Measurements from ENCODE around the gene CASP3. TPM values are rescaled to one million over a fixed set of nuclear protein-coding genes. Genes with fewer than 3 reads are reported as not detected.

Gene CASP3
- total RNA-seq (26.4 and 28.2 TPM in 2 replicates), polyA plus RNA-seq (34.2 and 41.1 TPM in 2 replicates), polyA minus RNA-seq (ENCODE audit: low replicate concordance) (6.9 and 10.4 TPM in 2 replicates)
- polyA plus RNA-seq (2012), result 23.6 and 27.7 TPM in 2 replicates

DNA sequence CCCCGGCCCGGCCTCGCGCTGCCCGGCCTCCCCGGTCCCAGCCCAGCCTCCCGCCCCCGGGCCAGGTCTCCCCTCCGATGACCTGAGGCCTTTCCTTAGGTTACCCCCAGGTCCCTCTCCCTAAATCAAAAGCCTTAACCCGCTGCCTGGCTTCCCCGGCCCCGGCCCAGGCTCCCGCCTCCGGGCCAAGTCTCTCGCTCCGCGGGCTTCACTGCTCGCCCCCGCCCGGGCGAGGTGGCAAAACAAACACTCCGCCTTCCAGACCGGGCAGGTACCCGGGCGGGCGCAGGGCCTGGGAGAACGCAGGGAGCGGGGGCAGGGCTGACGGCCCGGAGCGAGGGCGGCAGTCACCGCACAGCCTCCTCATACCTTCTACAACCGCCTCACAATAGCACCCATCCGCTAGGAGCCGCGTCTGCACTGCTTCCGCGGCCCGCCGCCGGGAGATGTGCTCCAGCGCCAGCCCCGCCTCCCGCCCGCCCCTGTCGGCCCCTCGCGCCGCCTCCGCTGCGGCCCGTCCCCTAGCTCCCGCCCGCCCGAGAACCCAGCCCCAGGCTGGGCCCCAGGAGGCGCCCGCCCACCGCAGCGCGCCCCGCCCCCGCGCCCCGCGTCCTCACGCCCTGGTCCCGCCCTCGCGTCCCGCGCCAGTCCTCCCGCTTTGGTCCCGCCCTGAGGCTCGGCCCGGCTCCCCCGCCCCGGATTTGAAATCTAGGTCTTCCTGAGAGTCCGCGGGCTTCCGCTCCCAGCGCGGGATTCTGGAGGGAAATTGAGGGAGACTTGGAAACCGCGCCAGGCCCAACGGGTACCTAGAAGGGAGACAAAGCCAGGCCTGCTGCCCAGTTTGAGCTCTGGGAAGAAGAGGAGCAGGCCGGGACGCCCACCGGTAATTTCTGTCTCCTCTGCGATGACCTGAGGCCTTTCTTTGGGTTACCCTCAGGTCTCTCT, at the start of gene CASP3, which contains the start of gene PRIMPOL:
Gene CASP3 (minus strand): TSS at position 422 of the 945 bp plus-strand sequence. CDS start 10,994 bp downstream, outside the sequence.
Gene PRIMPOL (plus strand): TSS at position 713 of the 945 bp plus-strand sequence. CDS start 7,403 bp downstream, outside the sequence.
- H3K36me3 ChIP-seq (ENCODE audit: control insufficient read depth, insufficient read depth, low read length), result no peaks in the 10 kb centered on the region
- H3K4me3 ChIP-seq (replicated peaks in 1 of 4; ENCODE audit: control extremely low read depth in 1 of 4, insufficient read depth in 1 of 4, low read depth in 3 of 4, low read length in 4 of 4), result peak within 1 kb of the TSS; percentile 53 to 90 (median 82)
- peaks cover 46% of the 10 kb centered on the region for H3K79me2 ChIP-seq (ENCODE audit: control insufficient read depth, insufficient read depth, low read length)
- H4K20me1 ChIP-seq (ENCODE audit: control insufficient read depth, extremely low read depth, insufficient read depth, low read length), result no peaks in the 10 kb centered on the region
- peak within 1 kb of the TSS; percentile 84 for H3K27ac ChIP-seq (ENCODE audit: insufficient read depth, low read length)
- no peak for TF ChIP-seq EZH2 (IDR thresholded peaks at IDR 0.05; ENCODE audit: low read length, missing control alignments)
- TF ChIP-seq, protein P1, sequence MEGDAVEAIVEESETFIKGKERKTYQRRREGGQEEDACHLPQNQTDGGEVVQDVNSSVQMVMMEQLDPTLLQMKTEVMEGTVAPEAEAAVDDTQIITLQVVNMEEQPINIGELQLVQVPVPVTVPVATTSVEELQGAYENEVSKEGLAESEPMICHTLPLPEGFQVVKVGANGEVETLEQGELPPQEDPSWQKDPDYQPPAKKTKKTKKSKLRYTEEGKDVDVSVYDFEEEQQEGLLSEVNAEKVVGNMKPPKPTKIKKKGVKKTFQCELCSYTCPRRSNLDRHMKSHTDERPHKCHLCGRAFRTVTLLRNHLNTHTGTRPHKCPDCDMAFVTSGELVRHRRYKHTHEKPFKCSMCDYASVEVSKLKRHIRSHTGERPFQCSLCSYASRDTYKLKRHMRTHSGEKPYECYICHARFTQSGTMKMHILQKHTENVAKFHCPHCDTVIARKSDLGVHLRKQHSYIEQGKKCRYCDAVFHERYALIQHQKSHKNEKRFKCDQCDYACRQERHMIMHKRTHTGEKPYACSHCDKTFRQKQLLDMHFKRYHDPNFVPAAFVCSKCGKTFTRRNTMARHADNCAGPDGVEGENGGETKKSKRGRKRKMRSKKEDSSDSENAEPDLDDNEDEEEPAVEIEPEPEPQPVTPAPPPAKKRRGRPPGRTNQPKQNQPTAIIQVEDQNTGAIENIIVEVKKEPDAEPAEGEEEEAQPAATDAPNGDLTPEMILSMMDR (conservative IDR thresholded peaks at IDR 0.05 in 1 of 2, IDR thresholded peaks at IDR 0.05 in 1 of 2; ENCODE audit: low read depth in 1 of 2, low read length in 2 of 2), result peak in 1 of 2 donors; percentile 3
- peak within 1 kb of the TSS; percentile 69 for H3K9ac ChIP-seq (ENCODE audit: insufficient read depth, low read length)
- peak; percentile 92 for DNase-seq (ENCODE audit: low read depth in 2 of 2)
- H3K27me3 ChIP-seq (ENCODE audit: control insufficient read depth, insufficient read depth, low read length), result no peaks in the 10 kb centered on the region
- peak within 1 kb of the TSS; percentile 56 for H2AFZ ChIP-seq (ENCODE audit: low read length)
- H3K9me3 ChIP-seq (ENCODE audit: control insufficient read depth, insufficient read depth, low read depth, low read length), result no peaks in the 10 kb centered on the region
- peak within 1 kb of the TSS; percentile 94 for H3K4me2 ChIP-seq (ENCODE audit: extremely low read depth, insufficient read depth, low read length)
- peaks cover 11% of the 10 kb centered on the region for H3K4me1 ChIP-seq (ENCODE audit: control insufficient read depth, extremely low read depth, insufficient read depth, low read length)

DNA sequence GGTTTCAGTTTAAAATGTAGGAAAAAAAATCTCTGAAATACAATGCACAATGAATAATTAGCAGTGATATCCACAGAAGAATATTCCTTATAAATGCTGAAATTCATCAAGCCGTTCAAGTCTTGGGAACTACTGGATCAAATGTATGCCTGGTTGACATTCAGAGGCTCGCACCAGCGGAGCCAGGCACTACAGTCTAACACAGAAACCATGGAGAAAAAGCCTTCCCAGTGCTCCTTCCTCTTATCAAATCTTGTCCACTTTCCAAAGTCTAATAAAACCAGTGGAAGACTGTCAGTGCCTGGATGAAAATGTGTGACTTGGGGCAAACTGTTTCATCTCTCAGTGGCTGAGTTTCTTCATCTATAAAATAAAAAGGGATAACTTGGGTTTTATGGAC, 48.7 kb upstream of the CASP3 start:
- no peak overlapping the region for H3K9ac ChIP-seq (ENCODE audit: insufficient read depth, low read length)
- no peaks in the 10 kb centered on the region for H3K4me1 ChIP-seq (ENCODE audit: control insufficient read depth, extremely low read depth, insufficient read depth, low read length)
- no peaks in the 10 kb centered on the region for H3K9me3 ChIP-seq (ENCODE audit: control insufficient read depth, insufficient read depth, low read depth, low read length)
- no peaks in the 10 kb centered on the region for H4K20me1 ChIP-seq (ENCODE audit: control insufficient read depth, extremely low read depth, insufficient read depth, low read length)
- H3K4me2 ChIP-seq (ENCODE audit: extremely low read depth, insufficient read depth, low read length), result no peak overlapping the region
- H3K36me3 ChIP-seq (ENCODE audit: control insufficient read depth, insufficient read depth, low read length), result no peaks in the 10 kb centered on the region
- no peak overlapping the region for H3K4me3 ChIP-seq (replicated peaks in 1 of 4; ENCODE audit: control extremely low read depth in 1 of 4, insufficient read depth in 1 of 4, low read depth in 3 of 4, low read length in 4 of 4)
- no peak for TF ChIP-seq EZH2 (IDR thresholded peaks at IDR 0.05; ENCODE audit: low read length, missing control alignments)
- TF ChIP-seq, protein P1 (conservative IDR thresholded peaks at IDR 0.05 in 1 of 2, IDR thresholded peaks at IDR 0.05 in 1 of 2; ENCODE audit: low read depth in 1 of 2, low read length in 2 of 2), result no peak
- H3K27me3 ChIP-seq (ENCODE audit: control insufficient read depth, insufficient read depth, low read length), result no peaks in the 10 kb centered on the region
- no peak overlapping the region for H2AFZ ChIP-seq (ENCODE audit: low read length)
- H3K79me2 ChIP-seq (ENCODE audit: control insufficient read depth, insufficient read depth, low read length), result no peaks in the 10 kb centered on the region
- no peak overlapping the region for H3K27ac ChIP-seq (ENCODE audit: insufficient read depth, low read length)
- DNase-seq (ENCODE audit: low read depth in 2 of 2), result no peak

DNA sequence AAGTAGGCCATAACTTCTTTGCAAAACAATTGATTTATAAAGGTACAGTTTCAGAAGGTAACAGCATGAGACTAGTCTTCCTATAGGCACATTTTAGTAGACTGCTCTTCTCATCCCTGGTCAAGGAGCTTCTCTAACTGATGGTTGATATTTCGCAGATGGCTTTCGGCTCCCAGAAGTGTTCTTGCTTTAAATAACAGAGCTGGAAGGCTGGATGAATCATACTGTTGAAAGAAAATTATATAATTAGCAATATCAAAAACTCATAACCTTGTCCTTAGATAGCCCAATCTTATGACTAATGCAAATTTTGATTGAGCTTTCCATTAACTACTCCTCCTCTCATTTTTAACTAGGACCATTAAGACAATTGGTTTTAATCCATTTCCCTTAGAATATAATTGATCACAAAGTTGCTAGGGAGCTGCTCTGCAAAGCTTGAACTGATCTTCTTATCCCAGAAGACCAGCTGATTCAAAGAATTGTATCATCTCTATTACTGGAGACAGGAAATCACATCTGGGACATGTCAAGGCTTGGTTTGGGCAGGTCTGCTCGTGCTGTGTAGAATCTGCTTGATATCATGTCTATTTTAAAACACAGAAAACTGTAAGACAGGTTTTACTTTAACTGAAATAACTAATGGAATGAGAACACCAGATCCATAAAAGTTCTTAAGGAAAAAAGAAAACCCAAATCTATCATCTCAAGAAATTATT, 46.1 kb upstream of the CASP3 start:
- Histone ChIP-seq H2AFZ (ENCODE audit: low read length) (no peak overlapping the region), H3K36me3 (ENCODE audit: control insufficient read depth, insufficient read depth, low read length) (no peaks in the 10 kb centered on the region), H3K4me3 (replicated peaks in 1 of 4; ENCODE audit: control extremely low read depth in 1 of 4, insufficient read depth in 1 of 4, low read depth in 3 of 4, low read length in 4 of 4) (no peak overlapping the region), H3K4me2 (ENCODE audit: extremely low read depth, insufficient read depth, low read length) (no peak overlapping the region), H3K9ac (ENCODE audit: insufficient read depth, low read length) (no peak overlapping the region), H3K4me1 (ENCODE audit: control insufficient read depth, extremely low read depth, insufficient read depth, low read length) (no peaks in the 10 kb centered on the region), H3K9me3 (ENCODE audit: control insufficient read depth, insufficient read depth, low read depth, low read length) (no peaks in the 10 kb centered on the region), H3K79me2 (ENCODE audit: control insufficient read depth, insufficient read depth, low read length) (no peaks in the 10 kb centered on the region), H3K27ac (ENCODE audit: insufficient read depth, low read length) (no peak overlapping the region), H4K20me1 (ENCODE audit: control insufficient read depth, extremely low read depth, insufficient read depth, low read length) (no peaks in the 10 kb centered on the region), H3K27me3 (ENCODE audit: control insufficient read depth, insufficient read depth, low read length) (no peaks in the 10 kb centered on the region)
- peak in 1 of 2 donors; percentile 11 for DNase-seq (ENCODE audit: low read depth in 2 of 2)
- TF ChIP-seq EZH2 (IDR thresholded peaks at IDR 0.05; ENCODE audit: low read length, missing control alignments), result no peak
- TF ChIP-seq, protein P1 (conservative IDR thresholded peaks at IDR 0.05 in 1 of 2, IDR thresholded peaks at IDR 0.05 in 1 of 2; ENCODE audit: low read depth in 1 of 2, low read length in 2 of 2), result no peak
